Measurements from ENCODE around the gene BBS9. TPM values are rescaled to one million over a fixed set of nuclear protein-coding genes. Genes with fewer than 3 reads are reported as not detected.

Gene BBS9
- total and polyA plus RNA-seq, 2 experiments from 2014 or later: 27.2 to 66.1 TPM

DNA sequence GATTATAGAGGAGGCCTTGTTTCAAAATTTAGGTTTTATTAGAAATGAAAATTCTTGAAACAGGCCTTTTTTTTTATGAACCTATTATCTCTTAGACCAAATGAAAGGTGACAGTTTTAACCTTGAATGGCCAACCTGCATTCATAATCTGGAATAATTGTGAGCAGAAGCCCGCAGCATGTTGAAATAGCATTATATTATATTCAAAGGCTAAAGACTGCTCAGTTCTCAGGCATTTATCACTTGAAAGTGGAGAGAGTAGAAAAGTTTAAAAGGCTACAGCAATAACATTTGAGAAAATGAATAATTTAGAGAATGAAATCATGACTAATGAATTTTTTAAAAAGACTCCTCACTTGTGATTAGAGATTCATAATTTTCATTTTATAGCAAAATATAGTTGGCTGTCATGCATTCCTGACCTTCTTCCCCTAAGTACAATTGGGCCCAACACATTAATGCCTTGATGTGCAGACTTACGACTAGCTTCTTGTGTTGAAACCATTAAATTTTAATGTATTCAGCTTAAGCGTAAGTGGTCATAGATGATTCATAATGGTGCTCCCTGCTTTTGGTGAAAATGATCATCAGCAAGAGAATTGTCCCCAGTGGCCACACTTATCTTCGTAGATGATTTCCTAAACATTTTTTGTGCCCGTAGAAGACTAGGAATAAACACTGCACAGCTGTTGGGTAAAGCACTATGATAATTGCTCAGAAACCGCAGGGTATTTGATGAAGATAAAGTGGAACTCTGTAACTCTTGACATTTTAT, 429.4 kb downstream of the BBS9 start (continued):
- TF ChIP-seq, protein P1, sequence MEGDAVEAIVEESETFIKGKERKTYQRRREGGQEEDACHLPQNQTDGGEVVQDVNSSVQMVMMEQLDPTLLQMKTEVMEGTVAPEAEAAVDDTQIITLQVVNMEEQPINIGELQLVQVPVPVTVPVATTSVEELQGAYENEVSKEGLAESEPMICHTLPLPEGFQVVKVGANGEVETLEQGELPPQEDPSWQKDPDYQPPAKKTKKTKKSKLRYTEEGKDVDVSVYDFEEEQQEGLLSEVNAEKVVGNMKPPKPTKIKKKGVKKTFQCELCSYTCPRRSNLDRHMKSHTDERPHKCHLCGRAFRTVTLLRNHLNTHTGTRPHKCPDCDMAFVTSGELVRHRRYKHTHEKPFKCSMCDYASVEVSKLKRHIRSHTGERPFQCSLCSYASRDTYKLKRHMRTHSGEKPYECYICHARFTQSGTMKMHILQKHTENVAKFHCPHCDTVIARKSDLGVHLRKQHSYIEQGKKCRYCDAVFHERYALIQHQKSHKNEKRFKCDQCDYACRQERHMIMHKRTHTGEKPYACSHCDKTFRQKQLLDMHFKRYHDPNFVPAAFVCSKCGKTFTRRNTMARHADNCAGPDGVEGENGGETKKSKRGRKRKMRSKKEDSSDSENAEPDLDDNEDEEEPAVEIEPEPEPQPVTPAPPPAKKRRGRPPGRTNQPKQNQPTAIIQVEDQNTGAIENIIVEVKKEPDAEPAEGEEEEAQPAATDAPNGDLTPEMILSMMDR (conservative IDR thresholded peaks at IDR 0.05; ENCODE audit: low read depth in 2 of 2): no peak
- no peak for TF ChIP-seq EZH2phosphoT487 (IDR thresholded peaks at IDR 0.05; ENCODE audit: unreplicated experiment)
- no peak for TF ChIP-seq ZNF114 (CRISPR knock-in tag; IDR thresholded peaks at IDR 0.05)

DNA sequence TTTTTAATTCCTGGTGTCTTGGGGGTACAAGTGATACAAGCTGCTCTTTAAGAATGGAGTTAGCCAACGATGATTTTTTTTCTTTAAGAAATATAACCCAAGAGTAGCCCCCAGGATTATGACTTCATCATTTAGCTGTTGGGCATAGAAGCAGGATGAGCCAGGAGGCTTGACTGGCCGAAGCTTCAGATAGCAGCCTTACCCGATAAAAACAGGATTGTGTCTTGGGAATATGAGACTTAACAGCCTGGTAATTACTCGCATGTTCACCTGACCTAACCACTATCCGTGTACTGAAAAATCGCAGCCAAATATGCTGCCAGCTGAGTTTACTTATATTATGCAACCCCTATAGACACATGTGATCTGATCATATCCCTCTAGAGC, 430.0 kb downstream of the BBS9 start:
- Mint-ChIP-seq H3K27me3 (ENCODE audit: insufficient read depth, low read depth, poor library complexity) (no peaks in the 10 kb centered on the region), H3K4me1 (no peaks in the 10 kb centered on the region), H3K27ac (no peak overlapping the region), H3K4me3 (no peak overlapping the region), H3K36me3 (ENCODE audit: low read depth) (no peaks in the 10 kb centered on the region), H3K9me3 (no peaks in the 10 kb centered on the region)
- DNase-seq (ENCODE audit: low spot score) (no peak), ATAC-seq (no peak)
- H3K36me3 ChIP-seq (ENCODE audit: insufficient read depth): no peaks in the 10 kb centered on the region
- H3K4me2 ChIP-seq: no peak overlapping the region
- no peaks in the 10 kb centered on the region for H3K4me1 ChIP-seq (ENCODE audit: insufficient read depth)
- no peaks in the 10 kb centered on the region for H3F3A ChIP-seq (replicated peaks; ENCODE audit: low read depth)
- no peak overlapping the region for H2AFZ ChIP-seq
- no peak overlapping the region for H3K27ac ChIP-seq (ENCODE audit: low read depth)
- H4K20me1 ChIP-seq (replicated peaks; ENCODE audit: insufficient read depth): no peaks in the 10 kb centered on the region
- no peaks in the 10 kb centered on the region for H3K79me2 ChIP-seq (replicated peaks; ENCODE audit: insufficient read depth)
- H3K4me3 ChIP-seq: no peak overlapping the region
- H3K9me2 ChIP-seq (ENCODE audit: insufficient read depth): no peaks in the 10 kb centered on the region
- H3K27me3 ChIP-seq (ENCODE audit: insufficient read depth): no peaks in the 10 kb centered on the region
- no peak for TF ChIP-seq NANOG (IDR thresholded peaks at IDR 0.05; ENCODE audit: borderline replicate concordance)
- TF ChIP-seq STAT1 (IDR thresholded peaks at IDR 0.05; ENCODE audit: unreplicated experiment): no peak
- TF ChIP-seq POLR2AphosphoS5 (IDR thresholded peaks at IDR 0.05; ENCODE audit: low read depth): no peak
- TF ChIP-seq, protein P1 (conservative IDR thresholded peaks at IDR 0.05; ENCODE audit: low read depth in 2 of 2): no peak
- TF ChIP-seq CREB1 (CRISPR knock-in tag; IDR thresholded peaks at IDR 0.05; ENCODE audit: low read depth): no peak
- TF ChIP-seq JUNB (IDR thresholded peaks at IDR 0.05; ENCODE audit: unreplicated experiment): no peak
- TF ChIP-seq EZH2 (IDR thresholded peaks at IDR 0.05; ENCODE audit: low read depth, unreplicated experiment): no peak
- no peak for TF ChIP-seq ZNF114 (CRISPR knock-in tag; IDR thresholded peaks at IDR 0.05)
- TF ChIP-seq, protein P2, sequence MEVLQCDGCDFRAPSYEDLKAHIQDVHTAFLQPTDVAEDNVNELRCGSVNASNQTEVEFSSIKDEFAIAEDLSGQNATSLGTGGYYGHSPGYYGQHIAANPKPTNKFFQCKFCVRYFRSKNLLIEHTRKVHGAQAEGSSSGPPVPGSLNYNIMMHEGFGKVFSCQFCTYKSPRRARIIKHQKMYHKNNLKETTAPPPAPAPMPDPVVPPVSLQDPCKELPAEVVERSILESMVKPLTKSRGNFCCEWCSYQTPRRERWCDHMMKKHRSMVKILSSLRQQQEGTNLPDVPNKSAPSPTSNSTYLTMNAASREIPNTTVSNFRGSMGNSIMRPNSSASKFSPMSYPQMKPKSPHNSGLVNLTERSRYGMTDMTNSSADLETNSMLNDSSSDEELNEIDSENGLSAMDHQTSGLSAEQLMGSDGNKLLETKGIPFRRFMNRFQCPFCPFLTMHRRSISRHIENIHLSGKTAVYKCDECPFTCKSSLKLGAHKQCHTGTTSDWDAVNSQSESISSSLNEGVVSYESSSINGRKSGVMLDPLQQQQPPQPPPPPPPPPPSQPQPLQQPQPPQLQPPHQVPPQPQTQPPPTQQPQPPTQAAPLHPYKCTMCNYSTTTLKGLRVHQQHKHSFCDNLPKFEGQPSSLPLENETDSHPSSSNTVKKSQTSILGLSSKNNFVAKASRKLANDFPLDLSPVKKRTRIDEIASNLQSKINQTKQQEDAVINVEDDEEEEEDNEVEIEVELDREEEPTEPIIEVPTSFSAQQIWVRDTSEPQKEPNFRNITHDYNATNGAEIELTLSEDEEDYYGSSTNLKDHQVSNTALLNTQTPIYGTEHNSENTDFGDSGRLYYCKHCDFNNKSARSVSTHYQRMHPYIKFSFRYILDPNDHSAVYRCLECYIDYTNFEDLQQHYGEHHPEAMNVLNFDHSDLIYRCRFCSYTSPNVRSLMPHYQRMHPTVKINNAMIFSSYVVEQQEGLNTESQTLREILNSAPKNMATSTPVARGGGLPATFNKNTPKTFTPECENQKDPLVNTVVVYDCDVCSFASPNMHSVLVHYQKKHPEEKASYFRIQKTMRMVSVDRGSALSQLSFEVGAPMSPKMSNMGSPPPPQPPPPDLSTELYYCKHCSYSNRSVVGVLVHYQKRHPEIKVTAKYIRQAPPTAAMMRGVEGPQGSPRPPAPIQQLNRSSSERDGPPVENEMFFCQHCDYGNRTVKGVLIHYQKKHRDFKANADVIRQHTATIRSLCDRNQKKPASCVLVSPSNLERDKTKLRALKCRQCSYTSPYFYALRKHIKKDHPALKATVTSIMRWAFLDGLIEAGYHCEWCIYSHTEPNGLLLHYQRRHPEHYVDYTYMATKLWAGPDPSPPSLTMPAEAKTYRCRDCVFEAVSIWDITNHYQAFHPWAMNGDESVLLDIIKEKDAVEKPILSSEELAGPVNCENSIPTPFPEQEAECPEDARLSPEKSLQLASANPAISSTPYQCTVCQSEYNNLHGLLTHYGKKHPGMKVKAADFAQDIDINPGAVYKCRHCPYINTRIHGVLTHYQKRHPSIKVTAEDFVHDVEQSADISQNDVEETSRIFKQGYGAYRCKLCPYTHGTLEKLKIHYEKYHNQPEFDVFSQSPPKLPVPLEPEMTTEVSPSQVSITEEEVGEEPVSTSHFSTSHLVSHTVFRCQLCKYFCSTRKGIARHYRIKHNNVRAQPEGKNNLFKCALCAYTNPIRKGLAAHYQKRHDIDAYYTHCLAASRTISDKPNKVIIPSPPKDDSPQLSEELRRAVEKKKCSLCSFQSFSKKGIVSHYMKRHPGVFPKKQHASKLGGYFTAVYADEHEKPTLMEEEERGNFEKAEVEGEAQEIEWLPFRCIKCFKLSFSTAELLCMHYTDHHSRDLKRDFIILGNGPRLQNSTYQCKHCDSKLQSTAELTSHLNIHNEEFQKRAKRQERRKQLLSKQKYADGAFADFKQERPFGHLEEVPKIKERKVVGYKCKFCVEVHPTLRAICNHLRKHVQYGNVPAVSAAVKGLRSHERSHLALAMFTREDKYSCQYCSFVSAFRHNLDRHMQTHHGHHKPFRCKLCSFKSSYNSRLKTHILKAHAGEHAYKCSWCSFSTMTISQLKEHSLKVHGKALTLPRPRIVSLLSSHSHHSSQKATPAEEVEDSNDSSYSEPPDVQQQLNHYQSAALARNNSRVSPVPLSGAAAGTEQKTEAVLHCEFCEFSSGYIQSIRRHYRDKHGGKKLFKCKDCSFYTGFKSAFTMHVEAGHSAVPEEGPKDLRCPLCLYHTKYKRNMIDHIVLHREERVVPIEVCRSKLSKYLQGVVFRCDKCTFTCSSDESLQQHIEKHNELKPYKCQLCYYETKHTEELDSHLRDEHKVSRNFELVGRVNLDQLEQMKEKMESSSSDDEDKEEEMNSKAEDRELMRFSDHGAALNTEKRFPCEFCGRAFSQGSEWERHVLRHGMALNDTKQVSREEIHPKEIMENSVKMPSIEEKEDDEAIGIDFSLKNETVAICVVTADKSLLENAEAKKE (CRISPR knock-in tag; IDR thresholded peaks at IDR 0.05): no peak
- TF ChIP-seq, protein P3, sequence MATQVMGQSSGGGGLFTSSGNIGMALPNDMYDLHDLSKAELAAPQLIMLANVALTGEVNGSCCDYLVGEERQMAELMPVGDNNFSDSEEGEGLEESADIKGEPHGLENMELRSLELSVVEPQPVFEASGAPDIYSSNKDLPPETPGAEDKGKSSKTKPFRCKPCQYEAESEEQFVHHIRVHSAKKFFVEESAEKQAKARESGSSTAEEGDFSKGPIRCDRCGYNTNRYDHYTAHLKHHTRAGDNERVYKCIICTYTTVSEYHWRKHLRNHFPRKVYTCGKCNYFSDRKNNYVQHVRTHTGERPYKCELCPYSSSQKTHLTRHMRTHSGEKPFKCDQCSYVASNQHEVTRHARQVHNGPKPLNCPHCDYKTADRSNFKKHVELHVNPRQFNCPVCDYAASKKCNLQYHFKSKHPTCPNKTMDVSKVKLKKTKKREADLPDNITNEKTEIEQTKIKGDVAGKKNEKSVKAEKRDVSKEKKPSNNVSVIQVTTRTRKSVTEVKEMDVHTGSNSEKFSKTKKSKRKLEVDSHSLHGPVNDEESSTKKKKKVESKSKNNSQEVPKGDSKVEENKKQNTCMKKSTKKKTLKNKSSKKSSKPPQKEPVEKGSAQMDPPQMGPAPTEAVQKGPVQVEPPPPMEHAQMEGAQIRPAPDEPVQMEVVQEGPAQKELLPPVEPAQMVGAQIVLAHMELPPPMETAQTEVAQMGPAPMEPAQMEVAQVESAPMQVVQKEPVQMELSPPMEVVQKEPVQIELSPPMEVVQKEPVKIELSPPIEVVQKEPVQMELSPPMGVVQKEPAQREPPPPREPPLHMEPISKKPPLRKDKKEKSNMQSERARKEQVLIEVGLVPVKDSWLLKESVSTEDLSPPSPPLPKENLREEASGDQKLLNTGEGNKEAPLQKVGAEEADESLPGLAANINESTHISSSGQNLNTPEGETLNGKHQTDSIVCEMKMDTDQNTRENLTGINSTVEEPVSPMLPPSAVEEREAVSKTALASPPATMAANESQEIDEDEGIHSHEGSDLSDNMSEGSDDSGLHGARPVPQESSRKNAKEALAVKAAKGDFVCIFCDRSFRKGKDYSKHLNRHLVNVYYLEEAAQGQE (IDR thresholded peaks at IDR 0.05; ENCODE audit: unreplicated experiment): no peak

Measured in GM23338 (cell line).